H1 (cell line): ENCODE data around the gene CBLB. TPM values are rescaled to one million over a fixed set of nuclear protein-coding genes. Genes with fewer than 3 reads are reported as not detected.

ENCODE experiments used
- CTCF ChIA-PET: fragments of 300-600 bp; sonication (Branson Sonifier 250); formaldehyde crosslinking; loops from one replicate; lab custom pipeline; 2021; ENCODE audit not compliant: partially characterized antibody; lab: Charles Lee
- POLR2A ChIA-PET: fragments of 300-600 bp; sonication (Branson Sonifier 250); formaldehyde crosslinking; loops from one replicate; lab custom pipeline; 2021; ENCODE audit warnings: inconsistent platforms; ENCODE audit not compliant: partially characterized antibody; lab: Charles Lee
- DNase-seq, 2 experiments: peaks; one replicate each; pipeline versions ENCODE4 v3.0.0 to v3.0.0-alpha.2; 2010 to 2022; ENCODE audit warnings: low spot score in 2 of 2, low read depth in 1 of 2, mixed read lengths in 1 of 2
- FAIRE-seq: peaks from 2 replicates; lab custom pipeline; 2011; peaks lifted over from hg19 to GRCh38; lab: Jason Lieb, UNC
- H2AFZ ChIP-seq: 2 replicates; pipeline ENCODE4 v1.8.1; 2012; ENCODE audit warnings: low read length, inconsistent platforms
- H2AK5ac ChIP-seq: 2 replicates; pipeline ENCODE4 v1.6.1; 2013; ENCODE audit warnings: low read depth, low read length
- H2BK120ac ChIP-seq: replicated peaks from 2 replicates; pipeline ENCODE3; 2013; ENCODE audit warnings: low read depth, low read length, inconsistent platforms
- H2BK12ac ChIP-seq: 2 replicates; pipeline ENCODE4 v1.6.1; 2013; ENCODE audit warnings: low read depth, low read length
- H2BK15ac ChIP-seq: 2 replicates; pipeline ENCODE4 v1.6.1; 2013; ENCODE audit warnings: low read length
- H2BK20ac ChIP-seq: 2 replicates; pipeline ENCODE4 v1.6.1; 2013; ENCODE audit warnings: low read length
- H2BK5ac ChIP-seq: 2 replicates; pipeline ENCODE4 v1.6.1; 2013; ENCODE audit warnings: low read depth, low read length
- H3K14ac ChIP-seq: 2 replicates; pipeline ENCODE4 v1.6.1; 2013; ENCODE audit warnings: inconsistent platforms; ENCODE audit not compliant: insufficient read length
- H3K18ac ChIP-seq: 2 replicates; pipeline ENCODE4 v1.6.1; 2013; ENCODE audit warnings: low read length; ENCODE audit errors: extremely low read depth
- H3K23ac ChIP-seq: 2 replicates; pipeline ENCODE4 v1.6.1; 2013; ENCODE audit warnings: inconsistent platforms; ENCODE audit not compliant: insufficient read length
- H3K23me2 ChIP-seq: 2 replicates; pipeline ENCODE4 v1.6.1; 2013; ENCODE audit warnings: low read depth, low read length
- H3K27ac ChIP-seq: 2 replicates; pipeline ENCODE4 v1.6.1; 2011; ENCODE audit warnings: low read depth, low read length, inconsistent platforms
- H3K27me3 ChIP-seq, 4 experiments: replicated peaks in 1 of 4; 1 replicate in 1 of 4; 2 replicates in 3 of 4; pipeline versions ENCODE4 v1.6.1 to v1.8.1; 2011 to 2013; ENCODE audit warnings: low read length in 3 of 4, mild to moderate bottlenecking in 3 of 4, inconsistent platforms in 2 of 4, mixed read lengths in 2 of 4, moderate library complexity in 1 of 4; ENCODE audit not compliant: control insufficient read depth in 3 of 4, insufficient read depth in 3 of 4; ENCODE audit errors: extremely low read depth in 1 of 4
- H3K36me3 ChIP-seq, 4 experiments: 2 replicates each; pipeline versions ENCODE4 v1.6.1 to v1.8.1; 2011 to 2013; ENCODE audit warnings: mild to moderate bottlenecking in 4 of 4, low read length in 3 of 4, moderate library complexity in 2 of 4, control low read depth in 1 of 4, inconsistent platforms in 1 of 4; ENCODE audit not compliant: insufficient read depth in 4 of 4, control insufficient read depth in 2 of 4
- H3K4ac ChIP-seq: replicated peaks from 2 replicates; pipeline ENCODE3; 2013; ENCODE audit warnings: low read length, low read depth, mixed read lengths, inconsistent platforms; ENCODE audit not compliant: insufficient read length
- H3K4me1 ChIP-seq, 4 experiments: replicated peaks in 1 of 4; 1 replicate in 1 of 4; 2 replicates in 3 of 4; pipeline versions ENCODE4 v1.6.1 to v1.8.1; 2011 to 2013; ENCODE audit warnings: low read length in 3 of 4, inconsistent platforms in 2 of 4, mixed read lengths in 1 of 4; ENCODE audit not compliant: insufficient read depth in 4 of 4, control insufficient read depth in 3 of 4
- H3K4me2 ChIP-seq, 2 experiments: 2 replicates each; pipeline versions ENCODE4 v1.6.1 to v1.8.1; 2011 to 2013; ENCODE audit warnings: low read depth in 2 of 2, low read length in 2 of 2, control low read depth in 1 of 2, inconsistent platforms in 1 of 2, mild to moderate bottlenecking in 1 of 2; ENCODE audit not compliant: insufficient read depth in 1 of 2
- H3K4me3 ChIP-seq, 4 experiments: fragments of 200-600, 300-600 bp in 1 of 4; sonication (generic), shearing (Covaris generic), sonication (Bioruptor Twin) in 1 of 4; 2 replicates each; pipeline versions ENCODE4 v1.5.1 to v1.8.1; 2011 to 2016; ENCODE audit warnings: low read length in 4 of 4, low read depth in 3 of 4, control low read depth in 2 of 4, inconsistent platforms in 2 of 4, mild to moderate bottlenecking in 2 of 4, mixed read lengths in 1 of 4, moderate library complexity in 1 of 4; ENCODE audit not compliant: insufficient read depth in 2 of 4; ENCODE audit errors: extremely low read depth in 1 of 4
- H3K56ac ChIP-seq: replicated peaks from 2 replicates; pipeline ENCODE3; 2013; ENCODE audit warnings: low read depth, mild to moderate bottlenecking, mixed read lengths, low read length, inconsistent platforms; ENCODE audit not compliant: insufficient read length
- H3K79me1 ChIP-seq: 2 replicates; pipeline ENCODE4 v1.6.1; 2013; ENCODE audit warnings: low read depth, low read length, control low read depth
- H3K79me2 ChIP-seq, 2 experiments: 2 replicates each; pipeline versions ENCODE4 v1.6.1 to v1.8.1; 2012 to 2013; ENCODE audit warnings: low read length in 2 of 2, mild to moderate bottlenecking in 2 of 2, inconsistent platforms in 1 of 2; ENCODE audit not compliant: insufficient read depth in 2 of 2, control insufficient read depth in 1 of 2
- H3K9ac ChIP-seq, 4 experiments: replicated peaks in 1 of 4; 1 replicate in 1 of 4; 2 replicates in 3 of 4; pipeline versions ENCODE4 v1.6.1 to v1.8.1; 2011 to 2013; ENCODE audit warnings: low read depth in 3 of 4, low read length in 3 of 4, control low read depth in 2 of 4, mild to moderate bottlenecking in 2 of 4, moderate library complexity in 2 of 4, inconsistent platforms in 1 of 4; ENCODE audit errors: extremely low read depth in 1 of 4
- H3K9me3 ChIP-seq, 2 experiments: 2 replicates each; pipeline versions ENCODE4 v1.6.1 to v1.8.1; 2012 to 2013; ENCODE audit warnings: mild to moderate bottlenecking in 2 of 2, moderate library complexity in 2 of 2, control low read depth in 1 of 2, inconsistent platforms in 1 of 2, low read depth in 1 of 2, low read length in 1 of 2, mixed read lengths in 1 of 2; ENCODE audit not compliant: insufficient read depth in 2 of 2
- H4K20me1 ChIP-seq, 2 experiments: replicated peaks in 1 of 2; 2 replicates each; pipeline versions ENCODE3 to v1.8.1; 2011 to 2013; ENCODE audit warnings: inconsistent platforms in 2 of 2, low read length in 2 of 2, mild to moderate bottlenecking in 1 of 2; ENCODE audit not compliant: insufficient read depth in 2 of 2, control insufficient read depth in 1 of 2
- H4K5ac ChIP-seq: 2 replicates; pipeline ENCODE4 v1.6.1; 2013; ENCODE audit warnings: low read length, low read depth, mixed read lengths, inconsistent platforms; ENCODE audit not compliant: insufficient read length
- H4K8ac ChIP-seq: 2 replicates; pipeline ENCODE4 v1.8.0; 2013; ENCODE audit warnings: mild to moderate bottlenecking, moderate library complexity, low read length, inconsistent platforms; ENCODE audit not compliant: insufficient read depth; ENCODE audit errors: extremely low read depth
- H4K91ac ChIP-seq: replicated peaks from 2 replicates; pipeline ENCODE3; 2013; ENCODE audit warnings: low read length, mixed read lengths, inconsistent platforms; ENCODE audit not compliant: insufficient read length
- CBX5 ChIP-seq: fragments of 300-800, 300-1000 bp; sonication (generic); IDR thresholded peaks from 2 replicates; pipeline ENCODE4 v1.7.1; 2016; ENCODE audit warnings: antibody characterized with exemption, low read length, low read depth
- CBX8 ChIP-seq: fragments of 300-800, 300-1000 bp; sonication (generic); IDR thresholded peaks from 2 replicates; pipeline ENCODE4 v1.7.1; 2016; ENCODE audit warnings: low read depth, low read length, borderline replicate concordance
- CHD2 ChIP-seq: IDR thresholded peaks from 2 replicates; pipeline ENCODE4 v1.6.1; 2012; ENCODE audit warnings: low read length, improper control_type of control experiment
- CTBP2 ChIP-seq: IDR thresholded peaks from 2 replicates; pipeline ENCODE4 v1.7.0; 2011; ENCODE audit warnings: borderline replicate concordance, mild to moderate bottlenecking, moderate library complexity, mixed read lengths, low read length; ENCODE audit not compliant: insufficient read depth, insufficient read length
- EGR1 ChIP-seq: IDR thresholded peaks from 2 replicates; pipeline ENCODE4 v1.6.1; 2011; ENCODE audit warnings: low read depth, low read length, borderline replicate concordance
- FOSL1 ChIP-seq: IDR thresholded peaks from 2 replicates; pipeline ENCODE4 v1.6.1; 2011; ENCODE audit warnings: mild to moderate bottlenecking, low read depth, low read length, moderate library complexity; ENCODE audit not compliant: insufficient read depth
- NANOG ChIP-seq: IDR thresholded peaks from 2 replicates; pipeline ENCODE4 v1.6.1; 2011; ENCODE audit warnings: low read length, low read depth, mild to moderate bottlenecking, inconsistent platforms; ENCODE audit not compliant: insufficient read depth, poor library complexity, severe bottlenecking
- SP1 ChIP-seq: IDR thresholded peaks from 2 replicates; pipeline ENCODE4 v1.6.1; 2011; ENCODE audit warnings: low read depth, low read length
- SUZ12 ChIP-seq: fragments of 200-600 bp; sonication (generic); IDR thresholded peaks from 2 replicates; pipeline ENCODE4 v1.6.1; 2012; ENCODE audit warnings: mild to moderate bottlenecking, inconsistent platforms, low read length, moderate library complexity, mixed read lengths
- WGBS, 2 experiments: shearing (Covaris generic) in 1 of 2; methylation state at CpG; one replicate each; pipeline versions ENCODE4 v1.1.6 to v1.1.7; 2013 to 2015; ENCODE audit warnings: low lambda C conversion rate in 2 of 2, mixed read lengths in 2 of 2, inconsistent platforms in 1 of 2, low coverage in 1 of 2, missing lambda C conversion rate in 1 of 2; ENCODE audit not compliant: insufficient replicate concordance in 2 of 2, insufficient coverage in 1 of 2, insufficient read length in 1 of 2; ENCODE audit errors: extremely low coverage in 1 of 2, missing lambda C conversion rate in 1 of 2; 5-methylcytosine and 5-hydroxymethylcytosine counted together
- polyA plus RNA-seq, 7 experiments: library from polyadenylated mRNA; depleted of rRNA in 3 of 7; stranded (reverse) in 5 of 7; unstranded in 2 of 7; fragments of >200 nt in 5 of 7; fragments of 200-250 nt in 2 of 7; gene quantifications; 1 replicate in 5 of 7; 2 replicates in 1 of 7; 4 replicates in 1 of 7; pipeline versions ENCODE4 v1.2.1 to v1.2.3, GENCODE V29; 2011 to 2013; ENCODE audit warnings: missing spikeins in 2 of 7, mixed read lengths in 2 of 7
- total RNA-seq: library from RNA; stranded (reverse); fragmentation: NEBNext Ultra II Directional; extraction: Animal tissue kit (Norgen Biotek cat#: 25700); gene quantifications from 2 replicates; pipeline ENCODE4 v1.2.1, GENCODE V29; 2021
- TF ChIP-seq, protein P1 (sequence below), 3 experiments: IDR thresholded peaks; 1 replicate in 2 of 3; 2 replicates in 1 of 3; pipeline versions ENCODE4 v1.5.1 to v1.6.1; 2011; ENCODE audit warnings: low read length in 3 of 3, mild to moderate bottlenecking in 3 of 3, inconsistent platforms in 2 of 3, low read depth in 1 of 3, moderate library complexity in 1 of 3; ENCODE audit not compliant: insufficient read depth in 1 of 3; ENCODE audit errors: control extremely low read depth in 1 of 3

The CBLB gene
- total and polyA plus RNA-seq, 2 of the 8 experiments (the other 6 are each of a cell fraction or from before 2014, with no cell fraction given) = 14.5 to 26.0 TPM

GRCh38 chr3:105686278-105686897 is 182.4 kb downstream of the CBLB start:
- H3K23me2 ChIP-seq = no peaks in the 10 kb centered on the region
- CTCF ChIA-PET = interaction anchor here (0.7 to 2.9 kb wide), 3 partner anchors 73 to 1414 kb away, joined by 3 to 12 read pairs (median 3); no protein-coding TSS in a partner anchor
- no peaks in the 10 kb centered on the region for H3K79me1 ChIP-seq
- H2BK20ac ChIP-seq = no peak overlapping the region
- FAIRE-seq (peak; percentile 42), DNase-seq (no peak)
- H2AFZ ChIP-seq = no peak overlapping the region
- H3K4me1 ChIP-seq = no peaks in the 10 kb centered on the region
- POLR2A ChIA-PET = no interaction called here
- no peak overlapping the region for H3K18ac ChIP-seq
- H3K79me2 ChIP-seq = no peaks in the 10 kb centered on the region
- no peak overlapping the region for H3K56ac ChIP-seq
- no peak overlapping the region for H2BK12ac ChIP-seq
- H2BK120ac ChIP-seq = no peak overlapping the region
- no peak overlapping the region for H4K91ac ChIP-seq
- H4K8ac ChIP-seq = no peak overlapping the region
- no peak overlapping the region for H3K4me3 ChIP-seq
- no peak overlapping the region for H3K27ac ChIP-seq
- peak overlapping the region; percentile 85 for H3K4ac ChIP-seq
- no peaks in the 10 kb centered on the region for H4K20me1 ChIP-seq
- 39% methylated on average over 2 of the region's 2 CpGs; no CpG with 5 or more reads in 1 of the 2 experiments for WGBS, 2 experiments
- H2BK15ac ChIP-seq = no peak overlapping the region
- no peak overlapping the region for H3K9ac ChIP-seq
- H3K36me3 ChIP-seq = peaks cover 0 to 15% (median 2%) of the 10 kb centered on the region in 4 experiments; a peak in 3 of 8 replicates
- H3K27me3 ChIP-seq = no peaks in the 10 kb centered on the region
- no peak overlapping the region for H2AK5ac ChIP-seq
- no peak overlapping the region for H3K4me2 ChIP-seq
- no peak overlapping the region for H4K5ac ChIP-seq
- no peak overlapping the region for H3K14ac ChIP-seq
- H2BK5ac ChIP-seq = no peak overlapping the region
- no peak overlapping the region for H3K23ac ChIP-seq
- no peaks in the 10 kb centered on the region for H3K9me3 ChIP-seq
- TF ChIP-seq CBX8 = no peak
- no peak for TF ChIP-seq NANOG
- no peak for TF ChIP-seq SUZ12
- no peak for TF ChIP-seq CTBP2
- TF ChIP-seq, protein P1, sequence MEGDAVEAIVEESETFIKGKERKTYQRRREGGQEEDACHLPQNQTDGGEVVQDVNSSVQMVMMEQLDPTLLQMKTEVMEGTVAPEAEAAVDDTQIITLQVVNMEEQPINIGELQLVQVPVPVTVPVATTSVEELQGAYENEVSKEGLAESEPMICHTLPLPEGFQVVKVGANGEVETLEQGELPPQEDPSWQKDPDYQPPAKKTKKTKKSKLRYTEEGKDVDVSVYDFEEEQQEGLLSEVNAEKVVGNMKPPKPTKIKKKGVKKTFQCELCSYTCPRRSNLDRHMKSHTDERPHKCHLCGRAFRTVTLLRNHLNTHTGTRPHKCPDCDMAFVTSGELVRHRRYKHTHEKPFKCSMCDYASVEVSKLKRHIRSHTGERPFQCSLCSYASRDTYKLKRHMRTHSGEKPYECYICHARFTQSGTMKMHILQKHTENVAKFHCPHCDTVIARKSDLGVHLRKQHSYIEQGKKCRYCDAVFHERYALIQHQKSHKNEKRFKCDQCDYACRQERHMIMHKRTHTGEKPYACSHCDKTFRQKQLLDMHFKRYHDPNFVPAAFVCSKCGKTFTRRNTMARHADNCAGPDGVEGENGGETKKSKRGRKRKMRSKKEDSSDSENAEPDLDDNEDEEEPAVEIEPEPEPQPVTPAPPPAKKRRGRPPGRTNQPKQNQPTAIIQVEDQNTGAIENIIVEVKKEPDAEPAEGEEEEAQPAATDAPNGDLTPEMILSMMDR (IDR thresholded peaks at IDR 0.05; ENCODE audit: control extremely low read depth in 1 of 3, insufficient read depth in 1 of 3, low read depth in 1 of 3, low read length in 3 of 3) = peak in 2 of 3 experiments; percentile 37 to 46; a peak in 2 of 4 replicates
- no peak for TF ChIP-seq EGR1
- TF ChIP-seq CBX5 = no peak
- TF ChIP-seq SP1 = no peak
- TF ChIP-seq FOSL1 = no peak
- no peak for TF ChIP-seq CHD2
